Fibroblast of gingiva (primary cell): Measurements from ENCODE around the gene MOB4.
A peak's percentile ranks its signal among the peaks of the same experiment; 100 is the strongest.

Experiments used
- DNase-seq: peaks from one replicate; pipeline ENCODE4 v3.0.0-alpha.2; 2011; ENCODE audit warnings: low read depth

The MOB4 gene

DNA sequence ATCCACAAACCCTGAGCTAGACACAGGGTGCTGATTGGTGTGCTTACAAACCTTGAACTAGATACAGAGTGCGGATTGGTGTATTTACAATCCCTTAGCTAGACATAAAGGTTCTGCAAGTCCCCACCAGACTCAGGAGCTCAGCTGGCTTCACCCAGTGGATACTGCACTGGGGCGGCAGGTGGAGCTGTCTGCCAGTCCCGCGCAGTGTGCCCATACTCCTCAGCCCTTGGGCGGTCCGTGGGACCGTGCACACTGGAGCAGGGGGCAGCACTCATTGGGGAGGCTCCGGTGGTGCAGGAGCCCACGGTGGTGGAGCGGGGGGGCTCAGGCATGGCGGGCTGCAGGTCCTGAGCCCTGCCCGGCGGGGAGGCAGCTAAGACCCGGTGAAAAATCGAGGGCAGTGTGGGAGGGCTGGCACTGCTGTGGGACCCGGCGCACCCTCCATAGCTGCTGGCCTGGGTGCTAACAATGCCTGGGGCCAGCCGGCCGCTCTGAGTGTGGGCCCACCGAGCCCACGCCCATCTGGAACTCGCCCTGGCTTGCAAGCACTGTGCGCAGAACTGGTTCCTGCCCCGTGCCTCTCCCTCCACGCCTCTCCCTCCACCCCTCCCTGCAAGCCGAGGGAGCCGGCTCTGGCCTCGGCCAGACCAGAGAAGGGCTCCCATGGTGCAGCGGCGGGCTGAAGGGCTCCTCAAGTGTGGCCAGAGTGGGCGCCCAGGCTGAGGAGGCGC is 75.6 kb downstream of the MOB4 start:
- DNase-seq, result no peak

DNA sequence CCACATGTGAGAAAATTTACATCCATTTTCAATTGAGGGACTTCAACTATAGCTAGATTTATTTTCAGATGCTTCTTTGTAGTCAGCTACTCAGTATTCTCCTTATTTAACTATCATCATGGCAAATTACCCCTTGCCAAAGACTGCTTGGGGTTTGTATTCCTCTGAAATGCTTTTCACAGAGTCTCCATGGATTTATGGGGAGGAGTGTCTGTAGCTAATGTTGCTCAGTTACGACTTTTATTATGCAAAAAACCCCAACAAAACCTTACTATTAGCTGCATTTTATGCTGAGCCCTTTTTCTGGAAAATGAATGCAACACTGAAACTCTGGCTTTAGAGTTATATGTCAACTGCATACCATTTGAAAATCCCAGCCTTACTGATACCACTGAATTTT is 80.9 kb downstream of the MOB4 start:
- no peak for DNase-seq

- no peak for DNase-seq
Observed at GRCh38 chr2:197597166-197597565, 81.3 kb downstream of the MOB4 start.

DNA sequence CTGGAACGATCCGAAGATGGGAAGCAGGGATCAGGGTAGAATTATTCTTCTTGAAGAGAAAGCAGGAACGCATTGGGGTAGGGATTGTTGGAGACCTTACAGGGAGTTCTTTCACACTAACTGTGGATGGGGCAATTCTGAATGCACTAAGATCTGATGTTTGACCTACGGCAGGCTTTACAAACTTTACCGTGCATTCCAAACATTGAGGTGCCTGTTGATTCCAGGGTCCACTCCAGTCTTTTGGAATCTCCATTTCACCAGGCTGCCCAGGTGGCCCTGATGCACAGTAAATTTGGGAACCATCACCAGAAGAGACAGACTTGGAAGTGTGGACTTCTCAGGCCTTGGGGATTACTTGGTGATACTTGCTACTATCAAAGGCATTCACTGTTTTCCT is 82.6 kb downstream of the MOB4 start:
- DNase-seq, result no peak

- DNase-seq, result peak; percentile 57
Observed at GRCh38 chr2:197599285-197599965, 83.6 kb downstream of the MOB4 start.

DNA sequence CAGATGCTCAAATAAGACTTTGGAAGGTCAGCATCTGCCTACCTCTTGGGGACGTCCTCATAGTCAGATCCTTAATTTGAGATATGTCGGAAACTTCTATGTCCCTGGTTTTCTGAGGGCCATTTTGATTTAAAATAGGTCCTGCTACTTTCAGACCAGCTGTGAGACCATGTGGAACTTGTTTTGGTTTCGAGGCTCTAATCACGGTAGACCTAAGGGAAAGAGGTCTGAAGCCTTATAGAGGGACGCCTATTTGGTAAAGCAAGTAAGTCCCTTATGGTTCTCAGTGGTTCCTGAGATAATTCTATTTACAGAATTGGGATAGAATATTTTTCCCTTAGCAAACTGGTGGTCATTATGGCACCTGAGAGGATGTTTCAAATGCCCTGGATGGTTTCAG is 84.4 kb downstream of the MOB4 start:
- DNase-seq, result no peak

- no peak for DNase-seq
Observed at GRCh38 chr2:197601726-197602125, 85.9 kb downstream of the MOB4 start.
